Activated naive CD4-positive, alpha-beta T cell treated with anti-CD3 and anti-CD28 coated beads, Interleukin-2, amount 10 ng/mL, durations not matched to agents 7 days and 5 days (primary cell): ENCODE data around the gene ZHX3.
A peak's percentile ranks its signal among the peaks of the same experiment; 100 is the strongest.

Experiments
- CTCF ChIA-PET: fragments of 350-600 bp; sonication (Branson Sonifier 250); formaldehyde crosslinking; loops from one replicate; lab custom pipeline; 2021; ENCODE audit warnings: antibody characterized with exemption; lab: Charles Lee
- DNase-seq: peaks from one replicate; pipeline ENCODE4 v3.0.0-alpha.2; 2020
- H3K27ac Mint-ChIP-seq: one replicate; pipeline ENCODE4 v1.8.0; 2021; ENCODE audit warnings: mild to moderate bottlenecking, moderate library complexity, mixed read lengths
- H3K27me3 Mint-ChIP-seq: one replicate; pipeline ENCODE4 v1.8.0; 2021; ENCODE audit warnings: mild to moderate bottlenecking, mixed read lengths
- H3K36me3 Mint-ChIP-seq: one replicate; pipeline ENCODE4 v1.8.0; 2021; ENCODE audit warnings: mixed read lengths
- H3K4me1 Mint-ChIP-seq: one replicate; pipeline ENCODE4 v1.8.0; 2021; ENCODE audit warnings: mixed read lengths
- H3K4me3 Mint-ChIP-seq: one replicate; pipeline ENCODE4 v1.8.0; 2021; ENCODE audit warnings: mild to moderate bottlenecking, moderate library complexity, mixed read lengths
- H3K9me3 Mint-ChIP-seq: one replicate; pipeline ENCODE4 v1.8.0; 2021; ENCODE audit warnings: mixed read lengths

Gene ZHX3

GRCh38 chr20:41141153-41141815 is 176.2 kb downstream of the ZHX3 start:
- peak overlapping the region; percentile 84 for H3K4me3 Mint-ChIP-seq
- DNase-seq = peak; percentile 30
- peaks cover 71% of the 10 kb centered on the region for H3K4me1 Mint-ChIP-seq
- CTCF ChIA-PET = interaction anchor here (0.9 to 12.7 kb wide), 5 partner anchors 16 to 150 kb away, joined by 3 to 240 read pairs (median 4); no protein-coding TSS in a partner anchor
- no peaks in the 10 kb centered on the region for H3K9me3 Mint-ChIP-seq
- peak overlapping the region; percentile 92 for H3K27ac Mint-ChIP-seq
- peaks cover 64% of the 10 kb centered on the region for H3K36me3 Mint-ChIP-seq
- H3K27me3 Mint-ChIP-seq = no peaks in the 10 kb centered on the region

GRCh38 chr20:41140226-41141133 is 177.1 kb downstream of the ZHX3 start:
- Mint-ChIP-seq H3K9me3 (no peaks in the 10 kb centered on the region), H3K27me3 (no peaks in the 10 kb centered on the region), H3K27ac (peak overlapping the region; percentile 92), H3K36me3 (peaks cover 57% of the 10 kb centered on the region), H3K4me3 (peak overlapping the region; percentile 84), H3K4me1 (peaks cover 71% of the 10 kb centered on the region)
- CTCF ChIA-PET = interaction anchor here (1.2 to 12.7 kb wide), 3 partner anchors 17 to 91 kb away, joined by 4 to 240 read pairs (median 17); no protein-coding TSS in a partner anchor
- DNase-seq = peak; percentile 21

- peaks cover 71% of the 10 kb centered on the region for H3K4me1 Mint-ChIP-seq
- CTCF ChIA-PET = interaction anchor here (1.2 to 12.7 kb wide), 5 partner anchors 18 to 149 kb away, joined by 4 to 240 read pairs (median 5); no protein-coding TSS in a partner anchor
- H3K4me3 Mint-ChIP-seq = peak overlapping the region; percentile 84
- peak overlapping the region; percentile 92 for H3K27ac Mint-ChIP-seq
- H3K27me3 Mint-ChIP-seq = no peaks in the 10 kb centered on the region
- peak; percentile 53 for DNase-seq
- no peaks in the 10 kb centered on the region for H3K9me3 Mint-ChIP-seq
- H3K36me3 Mint-ChIP-seq = peaks cover 47% of the 10 kb centered on the region
Observed at GRCh38 chr20:41139227-41140093, 178.1 kb downstream of the ZHX3 start.

- H3K9me3 Mint-ChIP-seq = no peaks in the 10 kb centered on the region
- H3K4me3 Mint-ChIP-seq = peak overlapping the region; percentile 84
- CTCF ChIA-PET = interaction anchor here (1.6 to 12.7 kb wide), 4 partner anchors 19 to 148 kb away, joined by 4 to 240 read pairs (median 7); no protein-coding TSS in a partner anchor
- H3K27ac Mint-ChIP-seq = peak overlapping the region; percentile 92
- H3K4me1 Mint-ChIP-seq = peaks cover 68% of the 10 kb centered on the region
- DNase-seq = peak; percentile 61
- H3K27me3 Mint-ChIP-seq = no peaks in the 10 kb centered on the region
- H3K36me3 Mint-ChIP-seq = peaks cover 40% of the 10 kb centered on the region
Observed at GRCh38 chr20:41138475-41139226, 178.9 kb downstream of the ZHX3 start.

GRCh38 chr20:41137614-41138474 is 179.7 kb downstream of the ZHX3 start:
- Mint-ChIP-seq H3K27ac (peak overlapping the region; percentile 92), H3K9me3 (no peaks in the 10 kb centered on the region), H3K4me1 (peaks cover 63% of the 10 kb centered on the region), H3K4me3 (peak overlapping the region; percentile 84), H3K27me3 (no peaks in the 10 kb centered on the region), H3K36me3 (peaks cover 37% of the 10 kb centered on the region)
- CTCF ChIA-PET = interaction anchor here (0.7 to 12.7 kb wide), 5 partner anchors 19 to 147 kb away, joined by 3 to 240 read pairs (median 5); no protein-coding TSS in a partner anchor
- DNase-seq = peak; percentile 82

- Mint-ChIP-seq H3K36me3 (peaks cover 33% of the 10 kb centered on the region), H3K4me3 (peak within 1 kb of the TSS; percentile 84), H3K27ac (peak within 1 kb of the TSS; percentile 92)
Observed at GRCh38 chr20:41136680-41137613, 180.6 kb downstream of the ZHX3 start, which contains the start of gene PLCG1. PLCG1 (plus strand) TSS chr20:41137543; CDS start chr20:41137642, 99 bp downstream.

GRCh38 chr20:41135888-41136679 is 181.4 kb downstream of the ZHX3 start:
- CTCF ChIA-PET = interaction anchor here (0.9 to 12.7 kb wide), 24 partner anchors 8 to 275 kb away, joined by 3 to 240 read pairs (median 10); partner anchors contain the start of gene LPIN3
- peak overlapping the region; percentile 89 for H3K27ac Mint-ChIP-seq
- peaks cover 47% of the 10 kb centered on the region for H3K4me1 Mint-ChIP-seq
- DNase-seq = peak; percentile 19
- H3K9me3 Mint-ChIP-seq = no peaks in the 10 kb centered on the region
- peaks cover 28% of the 10 kb centered on the region for H3K36me3 Mint-ChIP-seq
- H3K27me3 Mint-ChIP-seq = no peaks in the 10 kb centered on the region
- peak overlapping the region; percentile 79 for H3K4me3 Mint-ChIP-seq

More at GRCh38 chr20:41136680-41137613, 180.6 kb downstream of the ZHX3 start, which contains the start of gene PLCG1:
- CTCF ChIA-PET = interaction anchor here (0.7 to 12.7 kb wide), 12 partner anchors 20 to 274 kb away, joined by 3 to 240 read pairs (median 14); no protein-coding TSS in a partner anchor
- peak; percentile 88 for DNase-seq
- peaks cover 54% of the 10 kb centered on the region for H3K4me1 Mint-ChIP-seq
- H3K9me3 Mint-ChIP-seq = no peaks in the 10 kb centered on the region
- no peaks in the 10 kb centered on the region for H3K27me3 Mint-ChIP-seq

- CTCF ChIA-PET = interaction anchor here (0.7 to 12.7 kb wide), 30 partner anchors 8 to 275 kb away, joined by 3 to 240 read pairs (median 8); partner anchors contain the start of gene LPIN3
- peak; percentile 74 for DNase-seq
- Mint-ChIP-seq H3K27me3 (no peaks in the 10 kb centered on the region), H3K36me3 (peaks cover 21% of the 10 kb centered on the region), H3K4me3 (peak overlapping the region; percentile 79), H3K27ac (peak overlapping the region; percentile 89), H3K4me1 (peaks cover 40% of the 10 kb centered on the region), H3K9me3 (no peaks in the 10 kb centered on the region)
Observed at GRCh38 chr20:41135187-41135887, 182.2 kb downstream of the ZHX3 start.

- Mint-ChIP-seq H3K36me3 (peaks cover 14% of the 10 kb centered on the region), H3K27me3 (no peaks in the 10 kb centered on the region), H3K9me3 (no peaks in the 10 kb centered on the region), H3K4me1 (peaks cover 34% of the 10 kb centered on the region), H3K4me3 (no peak overlapping the region), H3K27ac (no peak overlapping the region)
- CTCF ChIA-PET = interaction anchor here (0.7 to 12.7 kb wide), 30 partner anchors 9 to 207 kb away, joined by 3 to 240 read pairs (median 8); partner anchors contain the start of gene LPIN3
- DNase-seq = peak; percentile 19
Observed at GRCh38 chr20:41134362-41135186, 183.0 kb downstream of the ZHX3 start.
